ENCODE data around the gene PCCA. TPM values are rescaled to one million over a fixed set of nuclear protein-coding genes. Genes with fewer than 3 reads are reported as not detected.

The PCCA gene
- total and polyA plus RNA-seq, 2 donors (not counting 3 experiments of a cell fraction or from before 2014, with no cell fraction given) = 5.7 to 20.2 TPM

- FAIRE-seq (no peak), DNase-seq (ENCODE audit: low read depth, low spot score) (no peak)
- no peak overlapping the region for H3K4me2 ChIP-seq (ENCODE audit: insufficient read depth, low read length)
- no peak overlapping the region for H2AFZ ChIP-seq (ENCODE audit: low read depth, low read length)
- no peaks in the 10 kb centered on the region for H3K36me3 ChIP-seq (ENCODE audit: control insufficient read depth in 2 of 2, extremely low read depth in 1 of 2, insufficient read depth in 2 of 2, low read length in 2 of 2)
- H3K9ac ChIP-seq (replicated peaks; ENCODE audit: extremely low read depth, insufficient read depth, low read length) = no peak overlapping the region
- H3K79me2 ChIP-seq (ENCODE audit: control insufficient read depth, insufficient read depth, low read length) = no peaks in the 10 kb centered on the region
- dilution Hi-C loops (cut with MboI; ENCODE audit: extremely low pct_ligation_motif_present, low sequenced_read_pairs) (no loop called here), intact Hi-C loops (cut with micrococcal nuclease) (no loop called here)
- H3K9me1 ChIP-seq (replicated peaks; ENCODE audit: control insufficient read depth, extremely low read depth, insufficient read depth, low read length) = no peaks in the 10 kb centered on the region
- no peak overlapping the region for H3K27ac ChIP-seq (ENCODE audit: insufficient read depth, low read depth, low read length)
- CTCF ChIA-PET = interaction anchor here (1.3 kb wide), 1 partner anchor 42 kb away, joined by 3 read pairs; no protein-coding TSS in a partner anchor
- no peaks in the 10 kb centered on the region for H3K9me3 ChIP-seq (replicated peaks; ENCODE audit: control insufficient read depth, insufficient read depth, low read length)
- TF ChIP-seq MAX (IDR thresholded peaks at IDR 0.05; ENCODE audit: insufficient read depth, insufficient read length) (no peak), MYC (IDR thresholded peaks at IDR 0.05; ENCODE audit: low read depth, low read length) (no peak), POLR2AphosphoS5 (IDR thresholded peaks at IDR 0.05; ENCODE audit: insufficient read depth, low read depth, low read length) (no peak), CTCF (IDR thresholded peaks at IDR 0.05; ENCODE audit: extremely low read depth in 1 of 2, insufficient read depth in 1 of 2, low read depth in 1 of 2, low read length in 2 of 2) (no peak), FOS (IDR thresholded peaks at IDR 0.05; ENCODE audit: borderline replicate concordance, insufficient read depth, low read length) (no peak), EZH2 (IDR thresholded peaks at IDR 0.05; ENCODE audit: borderline replicate concordance, low read depth, low read length, severe bottlenecking) (no peak), JUN (IDR thresholded peaks at IDR 0.05; ENCODE audit: borderline replicate concordance, insufficient read depth, insufficient read length, low read depth) (no peak), GATA2 (IDR thresholded peaks at IDR 0.05; ENCODE audit: insufficient read depth, insufficient read length, low read depth, low read length) (no peak), POLR2A (IDR thresholded peaks at IDR 0.05; ENCODE audit: low read depth, low read length) (no peak)
- no peak overlapping the region for H3K4me3 ChIP-seq (replicated peaks in 1 of 3; ENCODE audit: insufficient read depth in 1 of 3, low read depth in 1 of 3, low read length in 3 of 3)
- H3K4me1 ChIP-seq (ENCODE audit: control insufficient read depth, extremely low read depth, insufficient read depth, low read length) = no peaks in the 10 kb centered on the region
- H4K20me1 ChIP-seq (replicated peaks; ENCODE audit: control insufficient read depth, extremely low read depth, insufficient read depth, low read length) = no peaks in the 10 kb centered on the region
- no peaks in the 10 kb centered on the region for H3K27me3 ChIP-seq (ENCODE audit: control insufficient read depth in 2 of 2, insufficient read depth in 2 of 2, low read length in 2 of 2)
- no TSS peak for BruUV-seq (replicated peaks)
- POLR2A ChIA-PET = interaction anchor here (0.6 to 0.7 kb wide), 2 partner anchors 133 to 383 kb away, joined by 5 to 7 read pairs; no protein-coding TSS in a partner anchor
Observed at GRCh38 chr13:100306434-100306999, 217.6 kb downstream of the PCCA start.
